ENCODE data around the gene GAS2L2.

GAS2L2 gene

GRCh38 chr17:35752945-35753764 is at the start of gene GAS2L2:
TSS of gene GAS2L2 (minus strand) at chr17:35753239. CDS start at chr17:35752850, 389 bp downstream.
- in situ Hi-C loops (cut with HindIII; ENCODE audit: low sequenced_read_pairs) = no loop called here

- in situ Hi-C loops (cut with HindIII; ENCODE audit: low sequenced_read_pairs) = no loop called here
These were observed 48.7 kb upstream of the GAS2L2 start for GRCh38 chr17:35801583-35802224.

- in situ Hi-C loops (cut with HindIII; ENCODE audit: low sequenced_read_pairs) = no loop called here
These were observed 46.9 kb upstream of the GAS2L2 start for GRCh38 chr17:35799942-35800341.

GRCh38 chr17:35797918-35798317 is 44.9 kb upstream of the GAS2L2 start:
- in situ Hi-C loops (cut with HindIII; ENCODE audit: low sequenced_read_pairs) = no loop called here

GRCh38 chr17:35797370-35797769 is 44.3 kb upstream of the GAS2L2 start:
- in situ Hi-C loops (cut with HindIII; ENCODE audit: low sequenced_read_pairs) = no loop called here

- in situ Hi-C loops (cut with HindIII; ENCODE audit: low sequenced_read_pairs) = no loop called here
These were observed 43.9 kb upstream of the GAS2L2 start for GRCh38 chr17:35796942-35797341.

- in situ Hi-C loops (cut with HindIII; ENCODE audit: low sequenced_read_pairs) = no loop called here
These were observed 42.8 kb upstream of the GAS2L2 start for GRCh38 chr17:35795871-35796265.

- in situ Hi-C loops (cut with HindIII; ENCODE audit: low sequenced_read_pairs) = no loop called here
These were observed 42.2 kb upstream of the GAS2L2 start, which contains the start of gene MMP28 for GRCh38 chr17:35795007-35795870. TSS of gene MMP28 (minus strand) at chr17:35795641. CDS start at chr17:35795377, 264 bp downstream.

GRCh38 chr17:35793257-35793656 is 40.2 kb upstream of the GAS2L2 start:
- in situ Hi-C loops (cut with HindIII; ENCODE audit: low sequenced_read_pairs) = no loop called here

GRCh38 chr17:35791681-35792350 is 38.8 kb upstream of the GAS2L2 start:
- in situ Hi-C loops (cut with HindIII; ENCODE audit: low sequenced_read_pairs) = no loop called here

- in situ Hi-C loops (cut with HindIII; ENCODE audit: low sequenced_read_pairs) = no loop called here
These were observed 37.8 kb upstream of the GAS2L2 start for GRCh38 chr17:35790841-35791240.

GRCh38 chr17:35788477-35789368 is 35.7 kb upstream of the GAS2L2 start:
- in situ Hi-C loops (cut with HindIII; ENCODE audit: low sequenced_read_pairs) = no loop called here

GRCh38 chr17:35786941-35787432 is 33.9 kb upstream of the GAS2L2 start:
- in situ Hi-C loops (cut with HindIII; ENCODE audit: low sequenced_read_pairs) = no loop called here

GRCh38 chr17:35784895-35785294 is 31.9 kb upstream of the GAS2L2 start:
- in situ Hi-C loops (cut with HindIII; ENCODE audit: low sequenced_read_pairs) = no loop called here

GRCh38 chr17:35780950-35781349 is 27.9 kb upstream of the GAS2L2 start:
- in situ Hi-C loops (cut with HindIII; ENCODE audit: low sequenced_read_pairs) = no loop called here

GRCh38 chr17:35778641-35779196 is 25.7 kb upstream of the GAS2L2 start:
- in situ Hi-C loops (cut with HindIII; ENCODE audit: low sequenced_read_pairs) = no loop called here

GRCh38 chr17:35775583-35775982 is 22.5 kb upstream of the GAS2L2 start:
- in situ Hi-C loops (cut with HindIII; ENCODE audit: low sequenced_read_pairs) = no loop called here

GRCh38 chr17:35775039-35775438 is 22.0 kb upstream of the GAS2L2 start:
- in situ Hi-C loops (cut with HindIII; ENCODE audit: low sequenced_read_pairs) = no loop called here

- in situ Hi-C loops (cut with HindIII; ENCODE audit: low sequenced_read_pairs) = no loop called here
These were observed 21.5 kb upstream of the GAS2L2 start for GRCh38 chr17:35774499-35774898.

All from DLD1 (cell line).